Transverse colon (tissue), 4 donors: ENCODE results near the gene LMO1. TPM values are rescaled to one million over a fixed set of nuclear protein-coding genes. Genes with fewer than 3 reads are reported as not detected.

Experiments used
- DNase-seq: peaks from one replicate; pipeline ENCODE4 v3.0.0-alpha.2; 2019
- H3K27ac ChIP-seq, 4 donors: fragments of 200-600 bp; sonication (generic); 2 replicates each; pipeline ENCODE4 v1.5.1; 2016 to 2018; ENCODE audit warnings: inconsistent platforms in 4 of 4
- H3K27me3 ChIP-seq: fragments of 200-600 bp; sonication (generic); 2 replicates; pipeline ENCODE4 v1.5.1; 2017; ENCODE audit warnings: inconsistent platforms
- H3K36me3 ChIP-seq, 4 donors: fragments of 200-600 bp; sonication (generic); 2 replicates each; pipeline ENCODE4 v1.5.1; 2017 to 2019; ENCODE audit warnings: inconsistent platforms in 4 of 4
- H3K4me1 ChIP-seq, 4 donors: fragments of 200-600 bp; sonication (generic); 2 replicates each; pipeline ENCODE4 v1.5.1; 2017 to 2020; ENCODE audit warnings: inconsistent platforms in 4 of 4
- H3K4me3 ChIP-seq, 4 donors: fragments of 200-600 bp; sonication (generic); 1 replicate in 1 of 4; 2 replicates in 3 of 4; pipeline versions ENCODE4 v1.5.1 to v1.6.1; 2017 to 2019; ENCODE audit warnings: inconsistent platforms in 4 of 4
- H3K9me3 ChIP-seq, 2 donors: fragments of 200-600 bp; sonication (generic); 2 replicates each; pipeline ENCODE4 v1.5.1; 2017 to 2019; ENCODE audit warnings: inconsistent platforms in 2 of 2
- CTCF ChIP-seq, 5 experiments: fragments of 200-600 bp in 3 of 5; fragments of 450-650 bp in 2 of 5; sonication (generic) in 3 of 5; IDR thresholded peaks; 1 replicate in 2 of 5; 2 replicates in 3 of 5; pipeline ENCODE4 v1.5.1; 2016 to 2017; ENCODE audit warnings: antibody characterized with exemption in 5 of 5, inconsistent platforms in 3 of 5, mild to moderate bottlenecking in 2 of 5, moderate library complexity in 1 of 5
- EP300 ChIP-seq: sonication (generic); formaldehyde crosslinking; IDR thresholded peaks from one replicate; pipeline ENCODE4 v1.6.1; 2017; ENCODE audit warnings: antibody characterized with exemption, low read depth
- POLR2A ChIP-seq: fragments of 450-650 bp; IDR thresholded peaks from one replicate; pipeline ENCODE4 v1.6.1; 2016; ENCODE audit warnings: antibody characterized with exemption, mild to moderate bottlenecking, moderate library complexity
- POLR2AphosphoS5 ChIP-seq, 3 donors: sonication (generic); formaldehyde crosslinking; IDR thresholded peaks; one replicate each; pipeline ENCODE4 v1.6.1; 2016; ENCODE audit warnings: antibody characterized with exemption in 3 of 3
- WGBS, 2 donors: methylation state at CpG; one replicate each; pipeline ENCODE4 v1.1.5; 2018; ENCODE audit warnings: low coverage in 1 of 2; 5-methylcytosine and 5-hydroxymethylcytosine counted together
- in situ Hi-C, 4 donors: fragments of 200-750 bp; cut with MboI; loops; one replicate each; pipeline versions ENCODE4 v1.15.0 to v1.15.1; 2017; ENCODE audit warnings: low sequenced_read_pairs in 3 of 4, low pct_ligation_motif_present in 1 of 4, low pct_unique_long_range_greater_than_20kb in 1 of 4
- intact Hi-C: fragments of 100-400 bp; cut with DNase I; formaldehyde crosslinking; loops from one replicate; pipeline ENCODE4 v1.15.1; 2023; ENCODE audit warnings: low total_unique reads
- total RNA-seq, 4 donors: library from RNA; depleted of rRNA; stranded (reverse); fragments of >200 nt; gene quantifications; one replicate each; pipeline ENCODE4 v1.1.0, GENCODE V29; 2016

Gene LMO1
- total RNA-seq, 4 donors from 2014 or later = not detected

- no peak for TF ChIP-seq POLR2A
- TF ChIP-seq POLR2AphosphoS5 (IDR thresholded peaks at IDR 0.05) = no peak
- no peak for TF ChIP-seq EP300
- no peak for TF ChIP-seq CTCF (IDR thresholded peaks at IDR 0.05)
- Histone ChIP-seq H3K4me3 (no peak overlapping the region), H3K27me3 (no peaks in the 10 kb centered on the region), H3K27ac (no peak overlapping the region), H3K4me1 (no peaks in the 10 kb centered on the region), H3K36me3 (no peaks in the 10 kb centered on the region), H3K9me3 (no peaks in the 10 kb centered on the region)
- no peak for DNase-seq
- whole genome bisulfite sequencing, 2 donors = 76% methylated on average over 3 of the region's 3 CpGs; no CpG with 5 or more reads in 1 of the 2 donors
- in situ Hi-C loops = no loop called here
- intact Hi-C loops = no loop called here
Measured at GRCh38 chr11:8242118-8242475, 21.6 kb downstream of the LMO1 start.

DNA sequence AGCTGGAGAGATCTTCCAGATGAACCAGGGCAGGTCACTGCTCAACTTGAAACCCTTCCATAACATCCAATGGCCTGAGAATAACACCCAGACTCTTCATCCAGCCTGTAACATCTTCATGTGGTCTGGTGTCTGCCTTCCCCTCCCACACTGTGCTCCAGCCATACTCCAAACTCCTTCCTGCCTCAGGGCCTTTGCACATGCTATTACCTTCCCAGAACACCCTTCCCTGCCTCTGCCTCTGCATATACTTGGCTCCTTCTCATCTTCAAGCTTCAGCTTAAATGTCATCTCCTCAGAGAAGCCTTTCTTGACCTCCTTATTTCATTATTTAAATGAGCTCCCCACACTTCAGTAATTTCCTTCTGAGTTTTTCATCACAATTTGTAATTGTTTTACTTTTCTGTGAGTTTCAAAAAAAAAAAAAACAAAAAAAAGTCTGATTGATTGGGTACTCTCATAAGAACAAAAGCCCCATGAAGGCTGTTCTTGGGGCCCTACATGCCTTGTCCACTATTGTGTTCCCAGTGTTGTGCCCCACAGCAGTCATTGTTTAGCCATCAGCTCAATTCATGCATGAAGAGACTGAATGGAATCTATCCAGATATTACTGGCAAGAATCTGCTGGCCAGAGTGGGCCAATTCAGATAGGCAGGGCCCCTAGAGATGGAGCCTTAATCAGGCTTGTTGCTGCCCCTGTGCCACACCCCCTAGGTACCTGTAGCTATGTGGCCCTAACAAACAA lies 22.1 kb downstream of the LMO1 start:
- intact Hi-C loops (no loop called here), in situ Hi-C loops (no loop called here)
- H3K9me3 ChIP-seq = no peaks in the 10 kb centered on the region
- DNase-seq = no peak
- no peak for TF ChIP-seq EP300
- TF ChIP-seq POLR2A = no peak
- TF ChIP-seq CTCF (IDR thresholded peaks at IDR 0.05) = no peak
- no peak for TF ChIP-seq POLR2AphosphoS5 (IDR thresholded peaks at IDR 0.05)
- no peaks in the 10 kb centered on the region for H3K27me3 ChIP-seq
- no peak overlapping the region for H3K4me3 ChIP-seq
- H3K4me1 ChIP-seq = no peaks in the 10 kb centered on the region
- H3K36me3 ChIP-seq = no peaks in the 10 kb centered on the region
- H3K27ac ChIP-seq = no peak overlapping the region

- Histone ChIP-seq H3K36me3 (no peaks in the 10 kb centered on the region), H3K27me3 (no peaks in the 10 kb centered on the region), H3K9me3 (no peaks in the 10 kb centered on the region), H3K27ac (no peak overlapping the region), H3K4me1 (no peaks in the 10 kb centered on the region), H3K4me3 (no peak overlapping the region)
- WGBS, 2 donors = 74% methylated on average over 6 of the region's 6 CpGs; no CpG with 5 or more reads in 1 of the 2 donors
- in situ Hi-C loops = loop anchor here in 1 of 4 donors (10.0 kb wide), 1 partner anchor 325 kb away; no protein-coding TSS in a partner anchor
- intact Hi-C loops = no loop called here
- DNase-seq = no peak
- TF ChIP-seq EP300 = no peak
- no peak for TF ChIP-seq POLR2AphosphoS5 (IDR thresholded peaks at IDR 0.05)
- TF ChIP-seq POLR2A = no peak
Measured at GRCh38 chr11:8239536-8240228, 24.0 kb downstream of the LMO1 start.

DNA sequence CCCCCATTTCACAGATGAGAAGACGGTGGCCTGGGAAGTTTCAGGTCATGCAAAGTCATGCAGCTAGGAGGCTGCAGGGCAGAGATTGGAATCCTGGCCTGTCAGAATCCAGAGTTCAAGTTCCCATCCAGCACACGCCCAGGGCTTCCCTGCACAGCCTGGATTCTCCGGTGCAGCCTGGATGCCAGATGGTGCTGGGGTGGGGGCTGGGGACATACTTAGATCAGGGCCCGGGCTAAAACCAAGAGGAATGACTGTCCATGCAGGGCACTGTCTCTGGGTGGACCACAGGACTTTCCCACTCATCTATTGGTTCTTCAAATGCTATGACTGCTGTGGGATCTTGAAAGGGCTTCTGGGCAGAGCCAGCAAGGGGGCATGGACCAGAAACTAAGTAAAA lies 24.6 kb downstream of the LMO1 start:
- H3K27ac ChIP-seq = no peak overlapping the region
- in situ Hi-C loops (loop anchor here in 1 of 4 donors (10.0 kb wide), 1 partner anchor 326 kb away; no protein-coding TSS in a partner anchor), intact Hi-C loops (no loop called here)
- no peaks in the 10 kb centered on the region for H3K4me1 ChIP-seq
- no peaks in the 10 kb centered on the region for H3K27me3 ChIP-seq
- H3K9me3 ChIP-seq = no peaks in the 10 kb centered on the region
- WGBS, 2 donors = 81% methylated on average over 4 of the region's 4 CpGs; no CpG with 5 or more reads in 1 of the 2 donors
- no peaks in the 10 kb centered on the region for H3K36me3 ChIP-seq
- no peak overlapping the region for H3K4me3 ChIP-seq
- DNase-seq = no peak
- TF ChIP-seq CTCF (IDR thresholded peaks at IDR 0.05) = no peak
- TF ChIP-seq POLR2AphosphoS5 (IDR thresholded peaks at IDR 0.05) = no peak
- no peak for TF ChIP-seq POLR2A
- no peak for TF ChIP-seq EP300
